SK-N-MC (cell line): ENCODE measurements around the gene PRTN3.

Experiments
- EZH2 ChIP-seq: fragments of 200-600 bp; sonication (generic); IDR thresholded peaks from one replicate; pipeline ENCODE4 v1.6.1; 2017; ENCODE audit warnings: antibody characterized with exemption
- FOXP2 ChIP-seq: optimal IDR thresholded peaks from 2 replicates; pipeline ENCODE3; 2011; ENCODE audit warnings: mild to moderate bottlenecking, moderate library complexity; ENCODE audit not compliant: insufficient read depth; ENCODE audit errors: extremely low read length, control extremely low read depth
- POLR2AphosphoS5 ChIP-seq: IDR thresholded peaks from 2 replicates; pipeline ENCODE4 v1.6.1; 2012; ENCODE audit warnings: mild to moderate bottlenecking, low read depth, low read length, borderline replicate concordance

- TF ChIP-seq EZH2 (no peak), POLR2AphosphoS5 (no peak), FOXP2 (no peak)
These were observed 28.7 kb downstream of the PRTN3 start for GRCh38 chr19:869245-870177.
